Chondrocyte (in vitro differentiated cells): ENCODE data around the gene PLOD3. TPM values are rescaled to one million over a fixed set of nuclear protein-coding genes. Genes with fewer than 3 reads are reported as not detected.
"Not testable (repeated sequence)": the region's sequence is repeated elsewhere in the genome, so short reads cannot be mapped to it uniquely, and the experiment has no call there.

ENCODE experiments used
- DNase-seq: peaks from one replicate; pipeline ENCODE4 v3.0.0; 2021; ENCODE audit warnings: mixed read lengths, low spot score
- H3K27ac Mint-ChIP-seq: one replicate; pipeline ENCODE4 v1.8.0; 2021; ENCODE audit warnings: mild to moderate bottlenecking, moderate library complexity, mixed read lengths; ENCODE audit not compliant: unreplicated experiment
- H3K27me3 Mint-ChIP-seq: 2 replicates; pipeline ENCODE4 v1.8.0; 2021; ENCODE audit warnings: low read depth, mixed read lengths
- H3K36me3 Mint-ChIP-seq: 2 replicates; pipeline ENCODE4 v1.8.0; 2021; ENCODE audit warnings: low read depth, mixed read lengths
- H3K4me1 Mint-ChIP-seq: 2 replicates; pipeline ENCODE4 v1.8.0; 2021; ENCODE audit warnings: low read depth, mild to moderate bottlenecking, mixed read lengths
- H3K4me3 Mint-ChIP-seq: one replicate; pipeline ENCODE4 v1.8.0; 2021; ENCODE audit warnings: mild to moderate bottlenecking, moderate library complexity, mixed read lengths; ENCODE audit not compliant: unreplicated experiment
- H3K9me3 Mint-ChIP-seq: 2 replicates; pipeline ENCODE4 v1.8.0; 2021; ENCODE audit warnings: low read depth, mixed read lengths
- total RNA-seq: library from RNA; stranded (reverse); gene quantifications from 3 replicates; pipeline ENCODE4 v1.2.1, GENCODE V29; 2021
- TF ChIP-seq, protein P1 (sequence below): fragments of 200-600 bp; sonication (generic); IDR thresholded peaks from 2 replicates; pipeline ENCODE4 v1.5.0; 2021; ENCODE audit warnings: antibody characterized with exemption, mild to moderate bottlenecking, moderate library complexity

PLOD3 gene
- total RNA-seq, 1 donor from 2014 or later, result 156 TPM

DNA sequence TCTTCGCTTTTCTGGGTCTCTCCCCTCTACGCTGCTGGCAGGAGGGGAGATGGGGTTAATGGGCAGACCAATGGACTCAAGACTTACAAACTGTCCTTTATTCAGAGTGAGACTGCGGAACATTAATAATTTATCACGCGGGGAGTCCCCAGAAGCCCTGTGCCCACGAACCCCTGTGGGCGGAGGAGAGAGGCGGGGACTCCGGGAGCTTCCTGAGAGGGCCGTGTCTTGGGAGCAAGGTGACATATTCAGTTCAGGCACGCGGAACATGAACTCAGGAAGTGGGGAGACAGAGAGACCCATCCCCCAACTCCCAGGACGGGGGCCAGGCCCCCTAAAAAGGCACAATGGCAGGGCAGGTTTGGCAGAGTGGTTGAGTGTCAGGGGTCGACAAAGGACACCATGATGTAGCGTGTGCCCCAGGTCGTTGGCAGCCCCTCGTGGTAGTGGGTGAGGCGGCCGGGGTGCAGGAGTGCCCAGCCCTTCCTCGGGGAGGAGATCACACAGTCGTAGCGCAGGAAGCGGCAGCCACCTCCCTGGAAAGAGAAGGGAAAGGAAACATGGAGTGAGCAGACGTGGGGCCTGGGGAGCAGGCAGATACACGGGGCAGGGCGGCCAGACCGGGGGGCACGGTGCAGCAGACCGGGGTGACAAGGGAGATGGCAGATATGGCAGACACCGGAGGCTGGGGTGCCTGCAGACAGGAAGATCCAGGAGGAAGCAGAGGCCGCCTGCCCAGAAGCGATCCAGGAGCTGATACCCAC is 11.3 kb downstream of the PLOD3 start:
- no peak for DNase-seq
- H3K27me3 Mint-ChIP-seq, result peaks cover 7% of the 10 kb centered on the region
- peaks cover under 1% of the 10 kb centered on the region for H3K4me1 Mint-ChIP-seq
- no peak overlapping the region for H3K4me3 Mint-ChIP-seq
- no peaks in the 10 kb centered on the region for H3K9me3 Mint-ChIP-seq
- no peak overlapping the region for H3K27ac Mint-ChIP-seq
- TF ChIP-seq, protein P1, sequence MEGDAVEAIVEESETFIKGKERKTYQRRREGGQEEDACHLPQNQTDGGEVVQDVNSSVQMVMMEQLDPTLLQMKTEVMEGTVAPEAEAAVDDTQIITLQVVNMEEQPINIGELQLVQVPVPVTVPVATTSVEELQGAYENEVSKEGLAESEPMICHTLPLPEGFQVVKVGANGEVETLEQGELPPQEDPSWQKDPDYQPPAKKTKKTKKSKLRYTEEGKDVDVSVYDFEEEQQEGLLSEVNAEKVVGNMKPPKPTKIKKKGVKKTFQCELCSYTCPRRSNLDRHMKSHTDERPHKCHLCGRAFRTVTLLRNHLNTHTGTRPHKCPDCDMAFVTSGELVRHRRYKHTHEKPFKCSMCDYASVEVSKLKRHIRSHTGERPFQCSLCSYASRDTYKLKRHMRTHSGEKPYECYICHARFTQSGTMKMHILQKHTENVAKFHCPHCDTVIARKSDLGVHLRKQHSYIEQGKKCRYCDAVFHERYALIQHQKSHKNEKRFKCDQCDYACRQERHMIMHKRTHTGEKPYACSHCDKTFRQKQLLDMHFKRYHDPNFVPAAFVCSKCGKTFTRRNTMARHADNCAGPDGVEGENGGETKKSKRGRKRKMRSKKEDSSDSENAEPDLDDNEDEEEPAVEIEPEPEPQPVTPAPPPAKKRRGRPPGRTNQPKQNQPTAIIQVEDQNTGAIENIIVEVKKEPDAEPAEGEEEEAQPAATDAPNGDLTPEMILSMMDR, result no peak
- peaks cover 26% of the 10 kb centered on the region for H3K36me3 Mint-ChIP-seq

DNA sequence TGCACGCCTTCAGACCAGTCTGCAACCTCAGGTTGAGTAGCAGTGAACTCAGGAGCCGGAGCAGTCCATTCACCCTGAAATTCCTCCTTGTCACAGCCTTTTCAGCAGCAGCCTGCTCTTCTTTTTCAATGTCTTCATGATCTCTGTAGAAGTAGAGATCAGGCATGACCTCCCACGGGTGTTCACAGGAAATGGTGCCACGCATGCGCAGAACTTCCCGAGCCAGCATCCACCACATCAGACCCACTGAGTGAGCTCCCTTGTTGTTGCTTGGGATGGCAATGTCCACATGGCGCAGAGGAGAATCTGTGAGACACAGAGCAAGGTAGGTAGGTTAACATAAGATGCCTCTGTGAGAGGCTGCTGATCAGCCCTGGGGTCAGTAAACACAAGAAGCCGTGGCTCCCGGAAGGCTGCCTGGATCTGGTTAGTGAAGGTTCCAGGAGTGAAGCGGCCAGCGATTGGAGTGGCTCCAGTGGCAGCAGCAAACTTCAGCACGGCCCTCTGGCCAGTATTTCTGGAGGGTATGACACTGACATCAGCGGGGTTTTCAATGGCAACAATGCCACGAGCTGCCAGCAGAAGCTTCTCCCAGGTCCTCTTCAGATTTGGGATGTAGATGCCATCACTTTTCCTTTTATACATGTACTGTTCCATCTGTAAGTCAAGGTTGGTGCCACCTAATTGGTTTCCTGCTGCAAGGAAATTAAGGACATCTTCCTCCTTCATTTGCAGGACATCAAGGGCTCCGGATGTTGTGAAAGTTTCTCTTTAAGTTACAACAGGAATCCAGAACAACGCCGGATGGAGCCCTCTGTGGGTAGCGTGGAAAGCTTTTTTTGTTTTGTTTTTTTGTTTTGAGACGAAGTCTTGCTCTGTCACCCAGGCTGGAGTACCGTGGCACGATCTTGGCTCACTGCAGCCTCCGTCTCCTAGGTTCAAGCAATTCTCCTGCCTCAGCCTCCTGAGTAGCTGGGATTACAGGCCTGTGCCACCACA is 13.3 kb downstream of the PLOD3 start:
- Mint-ChIP-seq H3K36me3 (peaks cover 17% of the 10 kb centered on the region), H3K27me3 (peaks cover 15% of the 10 kb centered on the region)
- not testable (repeated sequence) for H3K4me3 Mint-ChIP-seq, H3K27ac Mint-ChIP-seq, H3K4me1 Mint-ChIP-seq, DNase-seq, H3K9me3 Mint-ChIP-seq

DNA sequence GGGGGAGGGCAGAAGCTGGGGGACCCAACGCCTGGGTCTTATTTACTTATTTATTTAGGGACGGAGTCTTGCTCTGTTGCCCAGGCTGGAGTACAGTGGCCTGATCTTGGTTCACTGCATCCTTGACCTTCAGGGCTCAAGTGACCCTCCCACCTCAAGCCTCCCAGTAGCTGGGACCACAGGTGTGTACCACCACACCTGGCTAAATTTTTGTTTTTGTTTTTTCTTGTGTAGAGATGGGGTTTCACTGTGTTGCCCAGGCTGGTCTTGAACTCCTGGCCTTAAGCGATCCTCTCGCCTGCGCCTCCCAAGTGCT is 14.8 kb downstream of the PLOD3 start:
- Mint-ChIP-seq H3K4me1 (peaks cover 3% of the 10 kb centered on the region), H3K27ac (no peak overlapping the region), H3K9me3 (no peaks in the 10 kb centered on the region), H3K4me3 (no peak overlapping the region), H3K36me3 (peaks cover 10% of the 10 kb centered on the region), H3K27me3 (peaks cover 15% of the 10 kb centered on the region)
- DNase-seq, result no peak
- TF ChIP-seq, protein P1, result no peak

DNA sequence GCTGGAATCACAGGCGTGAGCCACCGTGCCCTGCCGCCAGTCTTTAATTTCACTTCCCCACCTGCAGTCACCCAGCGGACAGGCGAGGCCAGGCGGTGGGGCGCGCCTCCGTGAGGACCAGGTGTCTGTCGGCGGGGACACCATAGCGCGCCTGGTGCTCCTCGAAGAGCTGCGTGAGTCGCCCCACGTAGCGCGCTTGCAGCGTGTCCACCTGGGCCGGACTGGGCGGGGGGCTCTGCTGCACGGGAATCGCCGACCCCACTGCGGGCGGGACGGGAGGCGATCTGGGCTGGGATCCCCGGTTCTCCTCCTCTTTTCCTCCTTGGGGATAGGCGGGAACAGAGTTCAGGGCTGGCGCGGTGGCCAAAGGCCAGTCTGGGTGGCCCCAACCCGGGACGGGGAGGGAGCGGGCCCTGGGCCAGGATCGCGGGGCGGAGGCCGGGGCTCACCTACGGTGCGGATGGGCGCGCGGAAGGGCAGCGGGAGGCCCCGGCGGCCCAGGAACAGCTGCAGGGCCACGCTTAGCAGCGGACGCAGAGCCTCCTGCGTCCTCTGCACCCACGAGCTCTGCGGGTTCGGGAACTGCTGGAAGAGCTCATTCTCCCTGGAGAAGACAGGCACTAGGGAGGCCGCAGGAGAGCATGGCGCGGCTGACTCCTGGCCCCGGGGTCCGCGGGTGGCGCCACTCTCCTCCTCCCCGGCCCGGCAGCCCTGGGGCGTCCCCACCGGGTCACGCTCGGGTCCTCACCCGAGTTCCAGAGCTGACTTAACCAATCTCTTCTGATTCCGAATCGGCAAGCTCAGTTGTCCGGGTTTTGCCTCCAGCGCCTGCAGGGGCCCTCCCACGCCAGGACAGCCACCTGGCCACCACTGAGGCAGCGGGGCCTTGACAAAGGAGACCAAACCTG is 15.4 kb downstream of the PLOD3 start:
- H3K4me3 Mint-ChIP-seq, result no peak overlapping the region
- peaks cover 15% of the 10 kb centered on the region for H3K27me3 Mint-ChIP-seq
- H3K4me1 Mint-ChIP-seq, result peaks cover 3% of the 10 kb centered on the region
- no peaks in the 10 kb centered on the region for H3K9me3 Mint-ChIP-seq
- peaks cover 10% of the 10 kb centered on the region for H3K36me3 Mint-ChIP-seq
- no peak for DNase-seq
- H3K27ac Mint-ChIP-seq, result no peak overlapping the region
- TF ChIP-seq, protein P1, result no peak

DNA sequence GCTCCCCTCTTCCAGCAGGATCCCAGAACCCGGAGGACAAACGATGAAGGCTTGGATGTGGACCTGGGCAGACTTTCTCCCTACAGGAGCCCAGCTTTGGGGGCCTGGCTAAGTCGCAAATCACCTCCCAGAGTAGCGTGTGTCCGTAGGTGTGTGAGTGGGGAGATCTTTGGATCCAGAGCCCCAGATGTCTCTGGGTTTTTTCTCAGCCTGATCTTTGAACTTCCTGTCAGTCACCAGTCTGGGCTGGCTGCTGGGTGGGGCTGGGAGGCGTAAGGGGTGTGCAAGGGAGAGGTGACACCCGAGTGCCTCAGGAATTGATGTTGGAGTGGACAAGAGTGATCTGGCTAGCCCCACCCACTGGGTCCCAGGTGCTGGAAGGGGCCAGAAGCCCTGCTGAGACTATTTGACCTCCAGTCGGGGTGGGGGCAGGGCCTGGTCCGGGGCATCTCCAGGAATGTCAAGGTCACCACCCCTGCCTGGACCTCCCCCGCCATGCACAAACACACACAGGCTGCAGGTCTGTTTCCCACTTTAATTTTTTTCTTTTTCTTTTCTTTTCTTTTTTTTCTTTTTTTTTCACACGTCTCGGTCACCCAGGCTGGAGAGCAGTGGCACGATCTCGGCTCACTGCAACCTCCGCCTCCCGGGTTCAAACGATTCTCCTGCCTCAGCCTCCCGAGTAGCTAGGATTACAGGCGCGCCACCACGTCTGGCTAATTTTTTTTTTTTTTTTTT is 16.4 kb downstream of the PLOD3 start, which contains the start of gene MOGAT3:
Gene MOGAT3, minus strand, starts transcription at position 175 of the 738 bp plus-strand sequence. CDS start 182 bp downstream, outside the sequence.
- DNase-seq, result no peak
- peaks cover 3% of the 10 kb centered on the region for H3K36me3 Mint-ChIP-seq
- peaks cover 15% of the 10 kb centered on the region for H3K27me3 Mint-ChIP-seq
- H3K4me3 Mint-ChIP-seq, result no peak within 1 kb of the TSS
- H3K9me3 Mint-ChIP-seq, result no peaks in the 10 kb centered on the region
- H3K27ac Mint-ChIP-seq, result no peak within 1 kb of the TSS
- peaks cover 3% of the 10 kb centered on the region for H3K4me1 Mint-ChIP-seq
- TF ChIP-seq, protein P1, result no peak
